Retinal pigment epithelial cell (primary cell): ENCODE results near the gene BDH1.

Source experiments
- DNase-seq: peaks from one replicate; pipeline ENCODE4 v3.0.0-alpha.2; 2010; ENCODE audit warnings: low read depth
- H3K4me3 ChIP-seq: 2 replicates; pipeline ENCODE4 v1.5.1; 2011; ENCODE audit warnings: mild to moderate bottlenecking, low read length, control low read depth, moderate library complexity
- TF ChIP-seq, protein P1 (sequence below): conservative IDR thresholded peaks from 2 replicates; pipeline ENCODE4 v1.5.1; 2011; ENCODE audit warnings: low read depth, low read length, control low read depth, inconsistent platforms

BDH1 gene

GRCh38 chr3:197504641-197505121 is 51.1 kb downstream of the BDH1 start:
- TF ChIP-seq, protein P1, sequence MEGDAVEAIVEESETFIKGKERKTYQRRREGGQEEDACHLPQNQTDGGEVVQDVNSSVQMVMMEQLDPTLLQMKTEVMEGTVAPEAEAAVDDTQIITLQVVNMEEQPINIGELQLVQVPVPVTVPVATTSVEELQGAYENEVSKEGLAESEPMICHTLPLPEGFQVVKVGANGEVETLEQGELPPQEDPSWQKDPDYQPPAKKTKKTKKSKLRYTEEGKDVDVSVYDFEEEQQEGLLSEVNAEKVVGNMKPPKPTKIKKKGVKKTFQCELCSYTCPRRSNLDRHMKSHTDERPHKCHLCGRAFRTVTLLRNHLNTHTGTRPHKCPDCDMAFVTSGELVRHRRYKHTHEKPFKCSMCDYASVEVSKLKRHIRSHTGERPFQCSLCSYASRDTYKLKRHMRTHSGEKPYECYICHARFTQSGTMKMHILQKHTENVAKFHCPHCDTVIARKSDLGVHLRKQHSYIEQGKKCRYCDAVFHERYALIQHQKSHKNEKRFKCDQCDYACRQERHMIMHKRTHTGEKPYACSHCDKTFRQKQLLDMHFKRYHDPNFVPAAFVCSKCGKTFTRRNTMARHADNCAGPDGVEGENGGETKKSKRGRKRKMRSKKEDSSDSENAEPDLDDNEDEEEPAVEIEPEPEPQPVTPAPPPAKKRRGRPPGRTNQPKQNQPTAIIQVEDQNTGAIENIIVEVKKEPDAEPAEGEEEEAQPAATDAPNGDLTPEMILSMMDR: no peak
- DNase-seq: no peak
- no peak overlapping the region for H3K4me3 ChIP-seq

DNA sequence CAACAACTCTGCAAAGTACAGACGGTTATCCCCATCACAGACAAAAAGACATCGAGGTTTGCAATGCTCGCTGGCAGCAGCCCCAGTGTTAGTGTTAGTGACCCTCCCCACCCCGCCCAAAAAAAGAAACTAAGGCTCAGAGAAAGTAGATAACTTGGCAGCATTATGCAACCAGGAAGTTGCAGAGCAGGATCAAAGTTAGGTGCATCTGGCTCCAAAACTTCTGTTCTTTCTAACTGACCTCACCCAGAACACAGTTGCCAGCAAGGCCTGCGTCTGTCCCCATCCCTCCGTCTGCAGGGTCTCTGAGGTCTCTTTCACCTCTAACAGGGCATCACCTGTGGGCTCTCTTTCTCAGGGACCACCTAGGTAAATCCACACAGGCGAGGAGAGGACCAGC is 51.5 kb downstream of the BDH1 start:
- TF ChIP-seq, protein P1: no peak
- no peak overlapping the region for H3K4me3 ChIP-seq
- DNase-seq: no peak

DNA sequence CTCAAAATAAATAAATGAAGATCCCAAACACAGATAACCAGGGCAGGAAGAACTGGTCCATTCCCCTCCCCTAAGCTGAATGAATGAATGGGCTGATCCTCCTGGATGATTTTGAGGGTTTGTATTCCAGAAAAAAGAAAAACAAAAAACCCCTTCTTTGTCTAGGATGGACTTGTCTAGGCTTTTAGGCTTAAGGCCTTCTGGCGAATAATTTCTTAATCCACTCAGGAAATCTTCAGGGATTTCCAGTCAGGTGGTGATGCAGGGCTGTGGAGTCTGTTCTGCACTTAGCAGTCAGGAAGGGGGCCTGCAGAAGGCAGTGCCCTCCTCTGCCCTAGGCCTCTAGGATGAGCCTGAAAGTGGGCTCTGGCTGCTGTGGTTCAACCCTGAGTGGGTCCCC is 52.1 kb downstream of the BDH1 start:
- H3K4me3 ChIP-seq: no peak overlapping the region
- TF ChIP-seq, protein P1: no peak
- DNase-seq: peak; percentile 75

DNA sequence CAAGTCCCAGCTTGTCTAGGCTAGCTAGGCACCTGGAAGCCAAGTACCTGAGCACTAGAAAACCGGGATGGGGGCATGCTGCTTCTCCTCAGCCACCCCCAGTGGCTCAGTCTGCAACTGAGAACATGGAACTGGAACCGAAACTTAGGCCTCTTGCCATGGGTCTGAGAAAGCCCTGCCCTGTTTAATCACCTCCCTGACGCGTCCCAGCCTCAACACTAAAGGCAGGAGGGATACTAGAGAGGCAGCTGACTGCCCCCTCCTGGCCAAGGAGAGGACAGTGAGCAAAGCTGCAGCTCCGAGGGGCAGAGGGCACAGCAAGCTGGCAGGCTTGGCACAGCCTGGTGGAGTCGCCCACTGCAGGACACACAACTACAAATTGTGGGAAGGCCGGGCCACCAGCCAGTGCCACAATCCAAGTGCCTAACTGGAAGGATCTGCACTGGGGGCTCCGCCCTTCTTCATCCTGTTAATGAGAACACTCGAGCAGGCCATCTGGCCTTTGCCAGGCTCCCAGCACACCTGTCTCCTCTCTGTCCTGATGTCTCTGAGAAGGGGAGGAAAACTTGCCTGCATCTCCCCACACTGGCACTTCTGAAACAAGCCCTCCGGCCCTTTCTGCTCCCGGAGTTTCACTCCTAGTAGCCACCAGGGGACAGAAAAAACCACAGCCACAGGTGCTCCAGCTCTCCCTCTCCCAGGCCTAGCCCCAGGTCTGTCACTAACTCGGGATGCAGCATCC is 53.7 kb downstream of the BDH1 start:
- H3K4me3 ChIP-seq: no peak overlapping the region
- no peak for DNase-seq

DNA sequence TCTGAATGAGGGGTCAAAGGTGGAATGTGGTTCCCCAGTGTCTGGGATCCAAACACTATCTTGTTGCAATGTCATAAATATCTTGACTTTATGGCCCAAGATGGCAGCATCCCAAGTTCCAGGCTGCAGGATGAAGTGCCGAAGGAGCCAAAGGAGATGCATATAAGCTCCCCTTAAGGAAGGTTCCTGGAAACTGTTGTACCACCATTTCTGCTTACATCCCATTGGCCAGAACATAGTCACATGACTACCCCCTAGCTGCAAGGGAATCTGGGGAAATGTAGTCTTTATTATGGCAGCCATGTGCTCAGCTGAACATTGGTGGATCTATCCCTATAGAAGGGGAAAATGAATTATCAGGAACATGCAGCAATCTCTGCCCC is 54.3 kb downstream of the BDH1 start:
- TF ChIP-seq, protein P1: no peak
- DNase-seq: no peak
- H3K4me3 ChIP-seq: no peak overlapping the region

More for the DNA sequence above, 53.7 kb downstream of the BDH1 start:
- TF ChIP-seq, protein P1: peak; percentile 88

- no peak overlapping the region for H3K4me3 ChIP-seq
- TF ChIP-seq, protein P1: no peak
- no peak for DNase-seq
Measured at GRCh38 chr3:197500812-197501211, 55.0 kb downstream of the BDH1 start.

- no peak for DNase-seq
- H3K4me3 ChIP-seq: no peak overlapping the region
Measured at GRCh38 chr3:197499427-197499826, 56.3 kb downstream of the BDH1 start.

More at GRCh38 chr3:197499427-197499826, 56.3 kb downstream of the BDH1 start:
- TF ChIP-seq, protein P1: no peak
